ENCODE data around the gene TFAP2A.

GRCh38 chr6:10368861-10369260 is 46.0 kb downstream of the TFAP2A start:
- TF ChIP-seq, protein P1, sequence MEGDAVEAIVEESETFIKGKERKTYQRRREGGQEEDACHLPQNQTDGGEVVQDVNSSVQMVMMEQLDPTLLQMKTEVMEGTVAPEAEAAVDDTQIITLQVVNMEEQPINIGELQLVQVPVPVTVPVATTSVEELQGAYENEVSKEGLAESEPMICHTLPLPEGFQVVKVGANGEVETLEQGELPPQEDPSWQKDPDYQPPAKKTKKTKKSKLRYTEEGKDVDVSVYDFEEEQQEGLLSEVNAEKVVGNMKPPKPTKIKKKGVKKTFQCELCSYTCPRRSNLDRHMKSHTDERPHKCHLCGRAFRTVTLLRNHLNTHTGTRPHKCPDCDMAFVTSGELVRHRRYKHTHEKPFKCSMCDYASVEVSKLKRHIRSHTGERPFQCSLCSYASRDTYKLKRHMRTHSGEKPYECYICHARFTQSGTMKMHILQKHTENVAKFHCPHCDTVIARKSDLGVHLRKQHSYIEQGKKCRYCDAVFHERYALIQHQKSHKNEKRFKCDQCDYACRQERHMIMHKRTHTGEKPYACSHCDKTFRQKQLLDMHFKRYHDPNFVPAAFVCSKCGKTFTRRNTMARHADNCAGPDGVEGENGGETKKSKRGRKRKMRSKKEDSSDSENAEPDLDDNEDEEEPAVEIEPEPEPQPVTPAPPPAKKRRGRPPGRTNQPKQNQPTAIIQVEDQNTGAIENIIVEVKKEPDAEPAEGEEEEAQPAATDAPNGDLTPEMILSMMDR (IDR thresholded peaks at IDR 0.05; ENCODE audit: poor library complexity, severe bottlenecking) = no peak
- TF ChIP-seq EP300 (conservative IDR thresholded peaks at IDR 0.05; ENCODE audit: poor library complexity, severe bottlenecking) (no peak), POLR2AphosphoS5 (IDR thresholded peaks at IDR 0.05) (no peak), REST (IDR thresholded peaks at IDR 0.05; ENCODE audit: borderline replicate concordance) (no peak), RAD21 (conservative IDR thresholded peaks at IDR 0.05) (no peak), EZH2 (IDR thresholded peaks at IDR 0.05; ENCODE audit: borderline replicate concordance, insufficient read depth, low read length, poor library complexity, severe bottlenecking) (no peak)

Measured in neural cell (in vitro differentiated cells).